AG10803 (cell line): ENCODE data around the gene COL4A1.

Source experiments
- DNase-seq: peaks from one replicate; pipeline ENCODE4 v3.0.0; 2010; ENCODE audit warnings: low read depth
- H3K4me3 ChIP-seq: 2 replicates; pipeline ENCODE4 v1.5.1; 2011; ENCODE audit warnings: mild to moderate bottlenecking, low read length, control low read depth
- CTCF ChIP-seq: conservative IDR thresholded peaks from 2 replicates; pipeline ENCODE4 v1.5.1; 2011; ENCODE audit warnings: mild to moderate bottlenecking, low read length, control low read depth, inconsistent platforms

COL4A1 gene

DNA sequence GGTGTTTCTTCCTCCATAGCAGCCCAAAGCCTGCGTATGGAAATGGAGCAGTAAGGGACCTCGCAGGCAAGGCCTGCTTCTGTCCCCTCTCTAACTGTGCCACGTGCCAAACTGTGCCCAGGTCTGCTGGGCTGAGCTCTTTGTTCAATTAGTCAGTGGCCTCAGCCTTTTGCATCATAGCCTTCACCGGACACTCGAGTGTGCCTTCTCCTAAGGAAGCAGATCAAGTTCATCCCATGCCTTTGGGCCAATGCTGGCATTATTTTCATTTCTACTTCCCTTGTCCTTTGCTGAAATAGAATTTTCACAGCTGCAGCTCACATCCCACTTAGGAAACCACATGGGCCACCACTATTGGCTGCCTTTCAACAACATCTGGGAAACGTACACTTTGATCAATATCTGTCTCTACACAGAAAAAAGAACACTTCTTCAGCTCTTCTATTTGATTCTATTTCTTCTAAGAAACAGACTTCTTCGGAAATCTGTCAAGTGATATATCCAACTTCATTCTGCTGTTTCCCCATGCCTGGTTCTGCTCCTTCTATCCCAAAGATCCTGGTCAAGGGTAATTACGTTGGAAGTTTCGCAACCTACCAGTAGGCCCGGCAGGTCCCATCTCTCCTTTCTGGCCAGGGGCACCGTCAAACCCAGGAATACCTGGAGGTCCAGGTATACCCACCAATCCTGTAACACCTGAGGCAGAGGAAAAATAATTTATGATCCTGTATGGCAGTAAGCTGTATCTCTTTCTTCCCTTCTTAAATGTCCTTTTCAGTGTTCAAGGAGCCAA is 143.9 kb downstream of the COL4A1 start:
- H3K4me3 ChIP-seq = no peak overlapping the region
- DNase-seq = peak; percentile 16
- no peak for TF ChIP-seq CTCF

- no peak overlapping the region for H3K4me3 ChIP-seq
- no peak for DNase-seq
- no peak for TF ChIP-seq CTCF
Measured at GRCh38 chr13:110162053-110162452, 144.9 kb downstream of the COL4A1 start.

DNA sequence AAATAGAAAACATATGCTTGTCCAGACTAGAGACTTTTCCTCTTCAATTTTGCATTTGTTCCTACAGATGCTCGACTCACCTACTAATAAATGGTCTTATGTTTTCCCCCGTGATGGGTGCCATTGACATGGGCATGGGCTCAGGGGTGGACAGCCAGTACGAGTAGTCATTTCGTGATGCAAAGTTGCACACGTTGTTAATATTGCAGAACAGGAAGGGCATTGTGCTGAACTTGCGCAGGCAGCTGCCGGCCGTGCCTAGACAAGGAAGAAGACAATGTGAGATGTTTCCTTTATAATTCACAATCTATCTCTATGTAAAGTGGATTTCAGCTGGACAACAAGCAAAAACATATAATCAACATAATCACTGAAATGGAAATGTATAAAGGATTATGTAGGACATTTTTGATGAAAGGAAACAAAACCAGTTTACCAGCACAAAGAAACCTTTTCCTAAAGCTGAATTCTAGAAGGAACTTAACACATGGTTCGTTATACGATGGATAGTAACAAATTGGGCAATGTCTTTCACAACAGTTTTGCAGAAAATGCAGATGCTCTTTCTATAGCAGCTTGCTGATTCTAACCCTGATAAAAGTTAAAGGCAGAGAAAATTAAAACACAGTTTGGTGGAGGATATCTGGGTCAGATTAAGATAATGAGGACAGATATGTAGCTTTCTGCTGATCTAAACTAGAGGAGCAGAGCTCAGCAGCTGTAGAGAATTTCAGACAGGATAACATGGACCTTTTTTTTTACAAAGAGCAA is 145.7 kb downstream of the COL4A1 start:
- H3K4me3 ChIP-seq = no peak overlapping the region
- no peak for TF ChIP-seq CTCF
- DNase-seq = no peak

DNA sequence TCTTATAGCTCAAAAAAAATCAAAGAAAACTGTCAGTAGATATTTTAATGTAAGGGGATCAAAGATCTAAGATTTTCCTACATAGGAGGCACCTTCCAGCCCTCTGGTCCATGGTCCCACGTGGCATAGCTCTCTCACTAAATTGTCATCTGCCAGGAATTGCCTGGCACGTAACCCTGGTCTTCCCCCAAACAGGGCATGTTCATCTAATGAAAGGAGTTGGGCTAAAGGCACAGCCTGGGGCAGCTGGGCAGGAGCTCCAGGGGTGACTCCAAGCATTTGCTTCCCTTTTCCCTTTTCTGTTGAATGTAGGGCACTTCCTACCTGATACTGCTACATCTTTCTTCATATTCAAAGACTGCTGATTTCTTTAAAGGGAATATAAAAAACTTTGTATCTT is 148.7 kb downstream of the COL4A1 start:
- no peak overlapping the region for H3K4me3 ChIP-seq
- no peak for DNase-seq
- no peak for TF ChIP-seq CTCF

- no peak overlapping the region for H3K4me3 ChIP-seq
- DNase-seq = no peak
- no peak for TF ChIP-seq CTCF
Measured at GRCh38 chr13:110157718-110158117, 149.2 kb downstream of the COL4A1 start.

DNA sequence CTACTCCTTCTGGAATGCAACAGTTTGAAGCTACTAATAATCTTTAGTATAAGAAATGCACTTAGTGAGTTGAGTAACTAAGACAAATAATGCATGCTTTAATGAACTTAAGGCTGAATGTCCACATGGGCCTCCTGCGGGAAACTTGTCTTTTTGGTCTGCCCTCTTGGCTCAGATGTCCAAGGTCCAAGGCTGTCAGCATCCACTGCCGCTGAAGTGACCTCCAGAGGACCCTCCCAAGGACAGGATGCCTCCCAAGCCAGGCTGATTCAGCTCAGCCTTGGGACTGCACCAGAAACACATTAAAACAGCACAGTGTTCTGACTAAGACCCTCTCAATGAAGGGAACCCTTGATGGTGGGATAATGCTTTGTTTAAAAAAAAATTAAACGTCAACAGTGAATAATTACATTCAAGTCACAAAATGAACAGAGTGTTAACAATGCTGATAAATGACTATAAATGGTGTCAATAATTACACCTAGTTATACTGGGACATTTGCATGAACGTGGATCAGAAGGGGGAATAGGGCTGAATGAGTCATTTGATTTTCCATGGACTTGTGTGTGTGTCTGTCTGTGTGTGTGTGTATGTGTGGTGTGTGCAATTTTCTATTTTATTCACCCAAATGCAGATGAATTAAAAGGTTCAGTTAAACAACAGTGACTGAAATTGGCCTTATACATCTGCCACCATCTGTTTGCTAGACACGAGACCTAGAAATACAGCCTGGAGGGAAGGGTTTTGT is 150.5 kb downstream of the COL4A1 start:
- TF ChIP-seq CTCF = no peak
- DNase-seq = peak; percentile 62

More for the DNA sequence above, 150.5 kb downstream of the COL4A1 start:
- H3K4me3 ChIP-seq = no peak overlapping the region
